Measurements from ENCODE around the gene FILIP1L.

FILIP1L gene

GRCh38 chr3:100041328-100041749 is 73.0 kb downstream of the FILIP1L start:
- H3K4me2 ChIP-seq (ENCODE audit: low read depth, low read length) = no peak overlapping the region
- no peak for TF ChIP-seq EZH2 (optimal IDR thresholded peaks at IDR 0.05; ENCODE audit: low read depth, low read length)
- TF ChIP-seq, protein P1, sequence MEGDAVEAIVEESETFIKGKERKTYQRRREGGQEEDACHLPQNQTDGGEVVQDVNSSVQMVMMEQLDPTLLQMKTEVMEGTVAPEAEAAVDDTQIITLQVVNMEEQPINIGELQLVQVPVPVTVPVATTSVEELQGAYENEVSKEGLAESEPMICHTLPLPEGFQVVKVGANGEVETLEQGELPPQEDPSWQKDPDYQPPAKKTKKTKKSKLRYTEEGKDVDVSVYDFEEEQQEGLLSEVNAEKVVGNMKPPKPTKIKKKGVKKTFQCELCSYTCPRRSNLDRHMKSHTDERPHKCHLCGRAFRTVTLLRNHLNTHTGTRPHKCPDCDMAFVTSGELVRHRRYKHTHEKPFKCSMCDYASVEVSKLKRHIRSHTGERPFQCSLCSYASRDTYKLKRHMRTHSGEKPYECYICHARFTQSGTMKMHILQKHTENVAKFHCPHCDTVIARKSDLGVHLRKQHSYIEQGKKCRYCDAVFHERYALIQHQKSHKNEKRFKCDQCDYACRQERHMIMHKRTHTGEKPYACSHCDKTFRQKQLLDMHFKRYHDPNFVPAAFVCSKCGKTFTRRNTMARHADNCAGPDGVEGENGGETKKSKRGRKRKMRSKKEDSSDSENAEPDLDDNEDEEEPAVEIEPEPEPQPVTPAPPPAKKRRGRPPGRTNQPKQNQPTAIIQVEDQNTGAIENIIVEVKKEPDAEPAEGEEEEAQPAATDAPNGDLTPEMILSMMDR (IDR thresholded peaks at IDR 0.05; ENCODE audit: low read length) = no peak
- TF ChIP-seq EZH2phosphoT487 (IDR thresholded peaks at IDR 0.05; ENCODE audit: low read length) = no peak
- no peak overlapping the region for H3K9ac ChIP-seq (ENCODE audit: low read length)
- no peaks in the 10 kb centered on the region for H3K9me3 ChIP-seq (replicated peaks; ENCODE audit: insufficient read depth, low read length)
- no peak overlapping the region for H3K4me3 ChIP-seq (ENCODE audit: low read length)
- H3K27ac ChIP-seq (ENCODE audit: low read length) = no peak overlapping the region
- H3F3A ChIP-seq (ENCODE audit: insufficient read depth, low read length) = no peaks in the 10 kb centered on the region; the same call in 1 of the 2 replicates
- no peak for DNase-seq
- H4K20me1 ChIP-seq (ENCODE audit: insufficient read depth, low read length) = no peaks in the 10 kb centered on the region
- no peaks in the 10 kb centered on the region for H3K79me2 ChIP-seq (ENCODE audit: low read length)
- peaks cover 14% of the 10 kb centered on the region for H3K4me1 ChIP-seq (ENCODE audit: low read length)
- no peaks in the 10 kb centered on the region for H3K36me3 ChIP-seq (replicated peaks; ENCODE audit: insufficient read depth, low read length)
- H3K27me3 ChIP-seq (replicated peaks; ENCODE audit: insufficient read depth, low read length) = no peaks in the 10 kb centered on the region
- H2AFZ ChIP-seq (ENCODE audit: low read length) = no peak overlapping the region
- H3K9me2 ChIP-seq (replicated peaks; ENCODE audit: insufficient read depth, low read length) = no peaks in the 10 kb centered on the region

- H3K79me2 ChIP-seq (ENCODE audit: low read length) = no peaks in the 10 kb centered on the region
- H3K4me2 ChIP-seq (ENCODE audit: low read depth, low read length) = no peak overlapping the region
- no peak overlapping the region for H2AFZ ChIP-seq (ENCODE audit: low read length)
- DNase-seq = no peak
- H3K9me2 ChIP-seq (replicated peaks; ENCODE audit: insufficient read depth, low read length) = no peaks in the 10 kb centered on the region
- H3K4me3 ChIP-seq (ENCODE audit: low read length) = no peak overlapping the region
- no peaks in the 10 kb centered on the region for H3K36me3 ChIP-seq (replicated peaks; ENCODE audit: insufficient read depth, low read length)
- no peaks in the 10 kb centered on the region; the same call in 1 of the 2 replicates for H3F3A ChIP-seq (ENCODE audit: insufficient read depth, low read length)
- no peaks in the 10 kb centered on the region for H3K27me3 ChIP-seq (replicated peaks; ENCODE audit: insufficient read depth, low read length)
- TF ChIP-seq EZH2phosphoT487 (IDR thresholded peaks at IDR 0.05; ENCODE audit: low read length) (no peak), EZH2 (optimal IDR thresholded peaks at IDR 0.05; ENCODE audit: low read depth, low read length) (no peak)
- TF ChIP-seq, protein P1 (IDR thresholded peaks at IDR 0.05; ENCODE audit: low read length) = no peak
- H3K9ac ChIP-seq (ENCODE audit: low read length) = no peak overlapping the region
- H3K4me1 ChIP-seq (ENCODE audit: low read length) = peaks cover 13% of the 10 kb centered on the region
- no peaks in the 10 kb centered on the region for H4K20me1 ChIP-seq (ENCODE audit: insufficient read depth, low read length)
- no peaks in the 10 kb centered on the region for H3K9me3 ChIP-seq (replicated peaks; ENCODE audit: insufficient read depth, low read length)
- no peak overlapping the region for H3K27ac ChIP-seq (ENCODE audit: low read length)
Observed at GRCh38 chr3:100040451-100041225, 73.7 kb downstream of the FILIP1L start.

GRCh38 chr3:100039075-100039474 is 75.2 kb downstream of the FILIP1L start:
- no peaks in the 10 kb centered on the region for H3K36me3 ChIP-seq (replicated peaks; ENCODE audit: insufficient read depth, low read length)
- no peaks in the 10 kb centered on the region for H3K9me2 ChIP-seq (replicated peaks; ENCODE audit: insufficient read depth, low read length)
- no peaks in the 10 kb centered on the region for H4K20me1 ChIP-seq (ENCODE audit: insufficient read depth, low read length)
- DNase-seq = no peak
- H3K4me2 ChIP-seq (ENCODE audit: low read depth, low read length) = no peak overlapping the region
- peaks cover 5% of the 10 kb centered on the region; the same call in 1 of the 2 replicates for H3K4me1 ChIP-seq (ENCODE audit: low read length)
- H3K27ac ChIP-seq (ENCODE audit: low read length) = no peak overlapping the region
- no peak overlapping the region for H3K4me3 ChIP-seq (ENCODE audit: low read length)
- H3F3A ChIP-seq (ENCODE audit: insufficient read depth, low read length) = no peaks in the 10 kb centered on the region
- H3K9me3 ChIP-seq (replicated peaks; ENCODE audit: insufficient read depth, low read length) = no peaks in the 10 kb centered on the region
- H3K9ac ChIP-seq (ENCODE audit: low read length) = no peak overlapping the region
- TF ChIP-seq EZH2phosphoT487 (IDR thresholded peaks at IDR 0.05; ENCODE audit: low read length) (no peak), EZH2 (optimal IDR thresholded peaks at IDR 0.05; ENCODE audit: low read depth, low read length) (no peak)
- TF ChIP-seq, protein P1 (IDR thresholded peaks at IDR 0.05; ENCODE audit: low read length) = no peak
- no peaks in the 10 kb centered on the region for H3K79me2 ChIP-seq (ENCODE audit: low read length)
- H3K27me3 ChIP-seq (replicated peaks; ENCODE audit: insufficient read depth, low read length) = no peaks in the 10 kb centered on the region
- no peak overlapping the region for H2AFZ ChIP-seq (ENCODE audit: low read length)

Measured in MM.1S (cell line).